Measurements from ENCODE around the gene C1QTNF12.
A peak's percentile ranks its signal among the peaks of the same experiment; 100 is the strongest.

Gene C1QTNF12

DNA sequence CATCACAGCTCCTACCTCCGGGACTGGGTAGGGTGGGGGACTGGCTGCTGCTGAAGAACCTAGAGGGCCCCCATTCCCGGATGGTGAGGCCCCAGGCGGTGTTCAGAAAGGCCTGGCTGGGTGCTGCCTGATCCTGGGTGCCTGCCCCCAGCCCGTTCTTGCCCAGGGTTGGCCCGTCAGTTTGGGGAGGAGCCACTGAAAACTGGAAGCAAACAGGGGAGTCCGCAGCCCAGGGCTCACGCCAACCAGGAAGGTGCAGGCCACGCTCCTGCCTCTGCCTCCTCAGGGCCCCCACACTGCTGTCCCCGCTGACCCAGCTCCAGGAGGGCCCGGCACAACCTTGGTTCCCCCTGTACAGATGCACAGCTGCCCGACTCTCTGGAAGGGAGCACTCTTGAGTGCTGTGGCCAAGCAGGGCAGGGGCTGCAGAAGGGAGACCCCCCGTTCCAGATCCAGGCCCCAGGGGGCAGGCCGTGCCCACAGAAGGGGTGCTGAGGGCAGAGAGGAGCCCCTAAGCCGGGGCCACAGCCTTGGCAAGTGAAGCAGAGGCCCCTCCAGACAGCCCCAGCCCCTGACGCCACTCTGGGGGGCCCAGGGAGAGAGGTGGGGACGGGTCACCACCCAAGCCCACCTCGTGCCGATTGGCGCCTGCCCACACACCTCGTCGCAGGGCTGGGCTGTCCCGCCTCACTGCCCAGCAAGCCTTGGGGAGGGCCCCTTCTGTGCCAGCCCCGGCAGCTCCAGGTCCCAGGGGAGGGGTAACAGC, 5.5 kb downstream of the C1QTNF12 start:
- DNase-seq (ENCODE audit: low read depth) = no peak

DNA sequence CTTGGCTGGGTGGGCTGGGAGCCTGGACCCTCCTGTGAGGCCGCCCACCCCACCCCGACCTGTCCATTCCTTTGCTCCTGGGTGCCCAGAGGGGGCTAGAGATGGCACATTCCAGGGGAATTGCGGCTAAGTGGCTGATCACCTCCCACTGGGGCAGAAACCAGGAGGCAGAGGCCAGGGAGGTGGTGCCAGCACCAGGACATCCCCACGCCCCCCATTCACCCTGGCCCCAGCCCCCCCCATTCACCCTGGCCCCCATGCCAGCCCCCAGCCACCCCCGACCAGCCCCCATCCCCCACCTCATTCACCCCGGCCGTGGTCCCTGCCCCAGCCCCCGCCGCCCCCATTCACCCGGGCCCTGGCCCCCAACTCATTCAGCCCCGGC, 6.2 kb downstream of the C1QTNF12 start:
- DNase-seq (ENCODE audit: low read depth) = no peak

DNA sequence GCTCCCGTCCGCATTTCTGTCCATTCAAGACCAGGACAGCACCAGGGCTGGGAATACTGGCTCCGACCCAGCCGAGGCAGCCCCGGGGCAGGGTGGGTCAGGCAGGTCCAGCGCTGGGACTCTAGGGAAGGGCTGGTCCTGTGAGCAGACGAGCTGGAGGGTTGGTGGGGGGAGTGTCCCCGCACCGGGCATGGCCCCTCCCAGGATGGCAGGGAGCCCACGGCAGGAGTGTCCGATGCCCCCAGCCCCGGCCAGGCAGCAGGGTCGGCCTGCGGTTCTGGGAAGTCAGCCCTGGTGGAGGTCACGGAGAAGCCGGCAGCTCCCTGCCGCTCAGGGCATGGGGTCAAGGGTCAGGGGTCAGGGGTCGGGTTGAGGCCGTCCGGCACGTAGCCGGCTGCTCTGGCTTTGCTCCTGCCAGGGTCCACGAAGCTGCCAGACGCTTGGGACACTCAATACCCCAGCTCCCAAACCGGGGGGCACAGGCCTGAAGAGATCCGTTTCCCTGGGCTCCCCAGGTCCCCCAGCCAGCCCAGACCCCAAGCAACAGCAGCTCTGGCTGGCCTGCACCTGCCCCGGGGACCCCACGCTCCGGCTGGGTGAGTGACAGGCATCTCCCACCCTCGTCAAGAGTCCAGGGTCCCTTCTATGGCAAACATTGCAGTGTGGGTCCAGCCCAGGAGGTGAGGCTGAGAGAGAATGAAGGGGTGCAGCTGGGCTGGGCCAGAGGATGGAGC, 6.7 kb downstream of the C1QTNF12 start:
- no peak for DNase-seq (ENCODE audit: low read depth)

DNA sequence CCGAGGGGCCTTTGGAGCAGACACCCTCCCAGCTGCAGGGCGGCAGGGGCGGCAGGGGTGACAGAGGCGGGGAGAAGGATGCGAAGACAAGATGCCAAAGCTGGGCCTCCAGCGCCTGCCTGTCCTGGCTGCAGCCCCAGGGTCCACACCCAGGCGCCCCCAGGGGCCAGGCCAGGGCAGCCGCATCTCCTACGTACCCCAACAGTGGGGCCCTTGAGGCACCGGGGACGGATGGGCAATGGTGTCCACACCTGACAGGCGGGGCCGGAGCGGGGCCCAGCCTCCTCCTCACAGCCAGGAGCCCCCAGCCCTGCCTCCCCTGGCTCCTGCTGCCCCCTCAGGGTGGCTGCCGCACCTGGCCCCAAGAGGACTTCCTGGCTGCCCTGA, 7.3 kb downstream of the C1QTNF12 start:
- no peak for DNase-seq (ENCODE audit: low read depth)

DNA sequence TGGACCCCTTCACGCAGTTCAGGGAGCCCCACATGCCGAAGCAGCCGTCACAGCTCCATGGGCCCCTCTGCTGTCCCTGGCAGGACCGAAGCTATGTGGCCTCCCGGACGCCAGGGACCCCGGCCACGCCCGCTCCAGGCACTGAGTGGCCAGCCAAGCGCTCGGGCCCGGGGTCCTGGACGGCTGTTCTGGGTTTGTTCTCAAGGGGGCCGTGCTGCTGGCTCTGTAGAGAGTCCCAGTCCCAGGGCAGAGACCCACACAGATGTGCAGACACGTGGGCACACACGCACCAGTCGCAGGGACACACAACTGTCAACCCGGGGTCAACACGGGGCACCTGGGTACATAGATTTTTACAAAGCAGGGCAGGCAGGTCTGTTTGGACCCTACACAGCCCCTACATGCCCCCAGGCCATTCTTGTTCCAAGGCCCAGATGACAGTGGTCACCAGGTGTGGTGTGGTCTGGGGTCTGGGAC, 7.8 kb downstream of the C1QTNF12 start:
- no peak for DNase-seq (ENCODE audit: low read depth)

DNA sequence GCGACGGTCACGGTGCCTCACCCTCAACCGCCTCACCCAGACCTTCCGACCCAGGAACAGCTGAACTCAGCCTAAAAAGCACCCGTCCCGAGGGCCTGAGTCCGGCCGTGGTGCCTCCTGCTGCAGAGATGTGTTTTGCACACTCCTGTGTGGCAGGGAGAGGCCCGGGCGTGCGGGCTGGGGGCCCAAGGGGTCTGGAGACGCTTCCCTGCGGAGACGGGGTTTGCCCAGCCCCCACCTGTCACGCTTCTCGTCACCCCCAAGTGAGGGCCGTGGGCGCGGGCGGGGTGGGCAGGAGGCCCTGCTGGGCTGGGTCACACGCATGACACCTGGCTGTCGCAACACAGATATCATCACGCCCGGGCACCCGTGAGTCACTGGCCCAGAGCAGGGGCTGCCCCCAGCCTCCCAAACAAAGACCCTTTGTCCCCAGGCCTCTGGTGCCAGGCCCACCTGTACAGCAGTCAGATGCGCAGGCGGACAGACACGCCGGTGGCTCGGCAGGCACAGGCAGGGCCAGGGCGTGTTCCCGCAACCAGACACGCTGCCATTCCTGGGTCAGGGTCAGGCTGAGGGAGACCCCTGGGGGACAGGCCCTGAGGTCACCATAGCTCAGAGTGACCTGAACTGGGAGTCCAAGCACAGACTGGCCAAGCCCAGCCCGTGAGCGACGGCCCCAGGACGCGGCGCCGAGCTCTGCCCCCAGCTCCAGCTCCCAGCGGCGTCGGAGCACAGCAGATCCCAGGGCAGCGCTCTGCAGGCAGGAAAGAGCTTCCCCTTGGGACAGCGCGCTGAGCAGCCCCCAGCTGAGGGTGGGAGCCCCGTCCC, 8.4 kb downstream of the C1QTNF12 start:
- no peak for DNase-seq (ENCODE audit: low read depth)

DNA sequence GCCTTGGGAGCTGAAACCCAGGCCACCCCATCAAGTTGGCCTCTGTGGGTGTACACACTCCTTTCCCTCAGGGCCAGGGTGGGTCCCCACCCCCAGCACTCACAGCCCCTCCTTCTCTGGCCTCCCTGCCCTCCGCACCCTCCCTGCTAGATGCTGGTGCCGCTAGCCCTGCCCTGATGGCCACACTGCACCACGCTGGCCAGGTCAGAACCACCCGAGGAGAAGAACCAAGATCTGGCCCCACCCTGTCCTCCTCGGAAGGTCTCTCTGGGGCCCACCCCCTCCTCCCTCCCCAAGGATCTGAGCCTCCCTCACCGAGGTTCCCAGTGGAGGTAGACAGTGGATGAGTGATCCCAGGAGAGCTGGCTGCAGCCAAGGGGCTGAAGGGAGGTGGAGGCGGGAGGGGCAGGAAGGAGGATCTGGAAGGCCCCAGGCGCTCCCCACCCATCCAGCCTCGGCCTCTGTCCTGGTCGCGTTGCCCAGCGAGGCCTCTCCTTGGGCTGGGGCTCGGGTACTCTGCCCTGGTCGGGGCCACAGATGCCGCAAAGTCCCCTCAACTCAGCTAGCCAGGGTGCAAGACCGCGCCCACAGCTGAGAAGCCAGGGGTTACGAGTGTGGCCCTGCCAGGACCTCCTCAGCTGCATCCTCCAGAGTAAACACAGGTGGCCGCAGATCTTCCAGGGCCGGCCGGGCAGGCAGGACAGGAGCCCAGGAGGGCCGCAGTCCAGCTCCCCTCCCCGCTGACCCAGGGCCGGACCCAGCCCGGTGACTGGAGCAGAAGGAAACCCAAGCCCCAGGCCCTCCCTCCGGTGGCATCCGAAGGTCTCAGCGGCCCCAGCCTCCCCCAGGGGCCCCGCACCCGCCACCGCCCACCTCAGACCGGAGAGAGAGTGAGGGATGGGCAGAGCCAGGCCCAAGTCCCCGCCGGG, 9.3 kb downstream of the C1QTNF12 start:
- DNase-seq (ENCODE audit: low read depth) = no peak

DNA sequence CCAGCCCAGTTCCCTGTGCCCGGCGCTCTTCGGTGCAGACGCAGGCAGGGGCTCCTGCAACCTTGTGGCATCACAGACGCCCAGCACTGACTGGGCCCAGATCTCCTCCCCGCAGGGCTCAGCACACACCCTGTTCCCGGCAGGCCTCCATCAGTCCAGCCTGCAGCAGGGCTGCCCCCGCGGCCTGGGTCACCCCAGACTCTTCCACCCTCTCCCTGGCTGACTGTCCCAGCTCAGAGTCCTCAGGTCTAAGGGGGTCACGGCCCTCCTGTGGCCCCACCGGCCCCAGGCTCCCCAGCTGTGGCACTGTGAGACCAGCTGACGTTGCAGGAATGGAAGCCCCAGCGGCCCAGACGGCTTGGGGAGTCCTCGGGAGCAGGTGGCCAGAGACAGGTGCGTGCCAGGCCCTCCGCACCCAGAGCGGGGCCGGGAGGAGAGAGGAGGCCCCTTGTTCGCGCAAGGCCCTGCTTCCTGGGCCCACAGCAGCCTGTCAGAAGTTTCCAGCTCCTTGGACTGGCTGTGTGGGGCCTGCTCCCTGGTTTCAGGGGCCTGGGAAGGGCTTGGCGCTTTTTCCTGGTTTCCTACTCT, 10.3 kb downstream of the C1QTNF12 start:
- DNase-seq (ENCODE audit: low read depth) = no peak

DNA sequence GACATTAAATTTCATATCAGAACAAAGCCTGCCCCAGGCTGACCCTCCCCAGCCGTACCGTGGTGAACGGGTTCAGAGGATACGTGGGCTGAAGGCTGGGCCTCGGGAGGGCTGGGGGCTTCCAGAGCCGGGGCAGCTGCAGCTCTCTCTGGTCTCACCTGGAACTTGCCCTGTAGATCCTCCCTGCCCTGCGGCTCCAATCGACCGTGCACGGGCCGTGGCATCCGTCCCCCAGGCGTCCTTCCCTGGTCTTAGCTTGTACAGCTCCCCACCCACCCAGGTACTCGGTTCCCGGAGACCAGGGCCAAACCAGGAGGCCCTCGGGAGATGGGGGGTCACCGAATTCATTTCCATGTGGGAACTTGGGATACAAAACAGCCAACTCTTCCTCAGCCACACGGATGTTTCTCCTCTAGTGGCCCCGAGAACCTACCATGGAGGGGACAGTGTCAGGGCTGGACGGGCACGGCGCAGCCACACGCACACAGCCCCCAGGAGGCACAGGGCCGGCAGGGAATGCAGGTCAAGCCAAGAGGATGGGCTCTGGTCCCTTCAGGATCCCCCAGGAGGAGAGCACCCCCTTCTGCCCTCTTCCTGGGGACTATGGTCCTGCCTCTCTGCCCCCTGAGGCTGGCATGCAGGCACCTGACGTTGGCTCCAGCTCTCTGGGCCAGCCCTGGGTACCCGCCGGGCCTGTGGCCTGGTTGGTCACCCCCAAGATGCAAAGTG, 11.3 kb downstream of the C1QTNF12 start:
- DNase-seq (ENCODE audit: low read depth) = no peak

DNA sequence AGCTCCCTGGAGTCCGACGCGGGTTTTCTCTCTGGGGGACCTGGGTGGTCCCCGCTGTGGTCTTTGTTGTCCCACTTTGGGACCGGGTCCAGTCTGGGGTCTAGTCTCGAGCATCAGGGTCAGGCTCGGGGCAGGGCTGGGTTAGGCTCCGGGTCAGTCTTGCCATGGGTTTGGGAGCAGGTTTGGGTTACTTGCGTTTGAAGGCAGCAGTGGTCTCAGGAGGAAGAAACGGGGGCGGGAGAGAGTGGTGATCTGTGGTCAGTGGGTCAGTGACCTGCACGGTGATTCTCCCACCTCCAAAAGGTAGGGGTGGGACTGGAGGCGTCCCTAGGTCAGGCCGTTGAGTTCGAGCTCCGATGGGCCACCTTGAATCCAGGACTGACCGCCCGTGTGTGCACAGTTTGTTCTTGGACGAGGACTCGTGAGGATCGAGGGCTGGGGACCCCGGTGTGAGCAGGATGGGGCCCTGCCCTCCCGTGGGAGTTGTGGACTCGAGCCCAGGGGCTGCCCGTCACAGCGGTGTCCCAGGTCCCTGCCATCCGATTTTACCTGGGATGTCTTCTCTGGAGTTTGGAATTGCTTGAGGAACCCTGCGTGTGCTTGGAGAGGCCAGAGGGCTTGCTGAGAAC, 12.2 kb downstream of the C1QTNF12 start:
- no peak for DNase-seq (ENCODE audit: low read depth)

DNA sequence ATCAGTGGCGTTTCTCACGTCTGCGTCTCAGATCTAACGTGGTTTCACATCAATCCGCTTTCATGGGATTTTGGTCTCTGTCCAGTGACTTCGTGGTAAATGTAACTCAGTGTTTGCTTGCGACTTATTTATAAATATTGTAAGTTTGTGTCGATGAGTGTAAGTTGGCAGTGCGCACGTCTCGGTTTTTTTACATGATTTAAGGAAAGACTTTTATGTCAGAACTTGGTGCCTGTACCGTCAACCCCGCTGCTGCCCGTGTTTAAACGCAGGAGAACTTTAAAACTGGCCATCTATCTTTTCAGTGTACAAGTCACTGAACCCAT, 13.0 kb downstream of the C1QTNF12 start:
- no peak for DNase-seq (ENCODE audit: low read depth)

DNA sequence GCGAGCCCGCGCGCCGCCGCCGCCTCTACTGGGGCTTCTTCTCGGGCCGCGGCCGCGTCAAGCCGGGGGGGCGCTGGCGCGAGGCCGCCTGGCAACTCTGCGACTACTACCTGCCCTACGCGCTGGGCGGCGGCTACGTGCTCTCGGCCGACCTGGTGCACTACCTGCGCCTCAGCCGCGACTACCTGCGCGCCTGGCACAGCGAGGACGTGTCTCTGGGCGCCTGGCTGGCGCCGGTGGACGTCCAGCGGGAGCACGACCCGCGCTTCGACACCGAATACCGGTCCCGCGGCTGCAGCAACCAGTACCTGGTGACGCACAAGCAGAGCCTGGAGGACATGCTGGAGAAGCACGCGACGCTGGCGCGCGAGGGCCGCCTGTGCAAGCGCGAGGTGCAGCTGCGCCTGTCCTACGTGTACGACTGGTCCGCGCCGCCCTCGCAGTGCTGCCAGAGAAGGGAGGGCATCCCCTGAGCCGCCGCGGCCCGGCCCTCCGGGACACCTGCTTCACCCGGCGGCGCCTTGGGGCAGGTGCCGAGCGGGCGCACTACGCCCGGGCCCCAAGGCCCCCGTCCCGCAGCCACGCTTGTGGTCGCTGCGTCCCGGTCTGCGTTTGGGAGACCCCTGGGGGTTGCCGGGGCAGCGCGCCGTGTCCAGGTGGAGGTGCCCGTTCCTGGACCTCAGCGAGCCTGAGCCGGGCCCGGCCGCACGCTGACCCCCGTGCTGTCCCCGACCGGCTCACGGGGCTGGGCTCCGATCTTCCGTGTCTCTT, 13.5 kb downstream of the C1QTNF12 start:
- no peak for DNase-seq (ENCODE audit: low read depth)

DNA sequence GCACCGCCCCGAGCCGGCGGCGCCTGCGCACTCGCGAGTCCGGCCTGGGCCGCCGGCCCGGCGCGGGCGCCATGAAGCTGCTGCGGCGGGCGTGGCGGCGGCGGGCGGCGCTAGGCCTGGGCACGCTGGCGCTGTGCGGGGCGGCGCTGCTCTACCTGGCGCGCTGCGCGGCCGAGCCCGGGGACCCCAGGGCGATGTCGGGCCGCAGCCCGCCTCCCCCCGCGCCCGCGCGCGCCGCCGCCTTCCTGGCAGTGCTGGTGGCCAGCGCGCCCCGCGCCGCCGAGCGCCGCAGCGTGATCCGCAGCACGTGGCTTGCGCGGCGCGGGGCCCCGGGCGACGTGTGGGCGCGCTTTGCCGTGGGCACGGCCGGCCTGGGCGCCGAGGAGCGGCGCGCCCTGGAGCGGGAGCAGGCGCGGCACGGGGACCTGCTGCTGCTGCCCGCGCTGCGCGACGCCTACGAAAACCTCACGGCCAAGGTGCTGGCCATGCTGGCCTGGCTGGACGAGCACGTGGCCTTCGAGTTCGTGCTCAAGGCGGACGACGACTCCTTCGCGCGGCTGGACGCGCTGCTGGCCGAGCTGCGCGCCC, 14.2 kb downstream of the C1QTNF12 start, which contains the start of gene B3GALT6:
B3GALT6 (plus strand) TSS at position 30 of the 588 bp plus-strand sequence; CDS start at position 72, 42 bp downstream.
- DNase-seq (ENCODE audit: low read depth) = no peak

DNA sequence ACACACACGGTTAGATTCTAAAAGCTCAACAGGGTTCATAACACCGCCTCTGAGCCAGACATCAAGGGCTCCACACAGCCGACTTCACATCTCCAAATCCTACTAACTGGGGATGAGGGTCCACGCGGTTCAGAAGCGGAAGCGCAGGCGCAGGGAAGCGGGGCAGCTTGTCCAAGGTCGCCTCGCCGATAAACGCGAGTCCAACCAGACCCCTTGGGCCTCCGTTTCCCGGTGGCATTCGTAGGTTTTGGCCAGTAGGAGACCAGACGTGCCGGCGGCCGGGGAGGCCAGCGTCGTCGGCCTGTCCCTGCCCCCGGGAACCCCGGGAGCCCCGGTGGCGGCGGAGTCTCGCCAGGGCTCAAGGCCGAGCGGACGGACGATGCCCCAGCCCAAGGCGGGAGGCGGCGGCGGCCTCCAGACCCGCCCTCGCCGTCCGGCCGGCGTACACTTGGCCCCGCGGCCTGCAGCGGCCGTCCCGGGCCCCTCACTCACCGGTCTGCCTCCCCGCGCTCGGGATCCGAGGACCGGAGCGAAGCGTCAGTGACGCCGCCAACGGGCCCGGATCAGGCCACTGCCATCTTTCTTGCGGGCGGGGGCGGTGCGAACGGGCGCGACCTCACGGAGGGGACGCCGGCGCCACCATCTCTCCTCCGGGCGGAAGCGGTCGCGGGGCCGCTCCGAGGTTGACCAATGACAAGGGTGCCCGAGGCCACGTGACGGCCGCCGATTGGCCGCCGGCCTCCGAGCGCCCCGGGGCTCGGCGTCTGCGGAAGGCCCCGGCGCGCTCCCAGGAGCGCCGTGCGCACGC, 14.9 kb downstream of the C1QTNF12 start, which contains the start of gene SDF4:
SDF4 (minus strand) TSS at position 602 of the 808 bp plus-strand sequence. CDS start 3,229 bp downstream, outside the sequence.
- peak; percentile 95 for DNase-seq (ENCODE audit: low read depth)

DNA sequence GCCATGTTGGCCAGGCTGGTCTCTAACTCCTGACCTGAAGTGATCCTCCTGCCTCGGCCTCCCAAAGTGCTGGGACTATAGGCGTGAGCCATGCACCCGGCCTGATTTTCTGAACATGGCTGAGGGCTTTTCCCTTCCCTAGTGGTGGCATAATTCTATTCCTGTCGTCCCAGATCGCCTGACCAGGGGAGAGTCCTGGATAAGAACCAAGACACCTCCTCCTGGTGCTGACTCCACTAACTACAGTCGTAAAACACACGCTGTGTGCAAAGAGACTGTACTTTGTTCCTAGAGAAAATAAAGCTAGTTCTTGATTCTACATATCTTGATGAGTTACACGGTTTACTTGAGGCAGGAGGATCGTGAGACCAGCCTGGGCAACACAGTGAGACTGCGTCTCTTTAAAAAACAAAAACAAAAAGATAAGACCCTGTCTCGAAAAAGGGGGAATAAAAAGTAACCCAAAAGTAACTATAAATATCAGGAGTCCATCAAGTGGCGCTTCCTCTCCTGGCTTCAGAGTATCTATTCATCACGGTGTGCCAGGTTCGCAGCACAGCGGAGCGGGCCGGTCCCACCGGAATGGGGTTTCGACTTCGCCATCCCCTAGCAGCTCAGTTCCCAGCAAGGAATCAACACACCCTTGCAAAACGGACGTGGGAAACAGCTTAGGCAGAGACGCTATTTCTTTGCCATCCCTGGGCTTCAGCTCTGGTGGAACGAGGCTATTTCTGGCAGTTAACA, 15.7 kb downstream of the C1QTNF12 start:
- no peak for DNase-seq (ENCODE audit: low read depth)

DNA sequence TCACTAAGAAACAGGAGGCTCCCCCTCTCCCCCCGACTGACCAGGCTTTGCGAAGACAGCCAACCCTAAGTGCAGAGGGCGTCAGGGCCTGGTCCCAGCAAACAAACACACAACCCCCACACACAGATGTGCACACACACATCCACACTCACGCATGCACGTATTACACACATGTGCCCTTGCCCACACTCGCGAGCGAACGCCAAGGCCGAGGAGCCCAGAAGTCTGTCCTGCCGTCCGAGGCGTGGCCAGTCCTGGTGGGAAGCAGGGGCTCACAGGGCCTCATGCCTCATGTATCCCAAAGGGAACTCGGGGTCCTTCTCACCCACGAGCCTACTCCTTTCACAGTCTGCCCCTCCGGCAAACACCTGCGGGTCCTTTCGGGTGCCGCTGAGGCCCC, 16.8 kb downstream of the C1QTNF12 start:
- DNase-seq (ENCODE audit: low read depth) = no peak

All from T-helper 22 cell (primary cell).